HCT116 (cell line): ENCODE data around the gene GCAT. TPM values are rescaled to one million over a fixed set of nuclear protein-coding genes. Genes with fewer than 3 reads are reported as not detected.

Experiments
- ATAC-seq: fragments of 200-7000 bp; cut with Tn5 transposase; 2 replicates; pipeline ENCODE4 v1.9.1; 2020; ENCODE audit warnings: mild to moderate bottlenecking, moderate library complexity
- BruUV-seq: library from RNA; stranded (reverse); fragments of 400-500 nt; replicated peaks from 2 replicates; lab custom pipeline; 2021; lab: Mats Ljungman, UMichigan
- CTCF ChIA-PET: fragments of 300-600 bp; sonication (Branson Sonifier 250); formaldehyde crosslinking; loops from one replicate; lab custom pipeline; 2021; ENCODE audit warnings: antibody characterized with exemption; lab: Charles Lee
- POLR2A ChIA-PET: fragments of 300-600, 350-600 bp; sonication (Branson Sonifier 250); formaldehyde crosslinking; loops from one replicate; lab custom pipeline; 2021; ENCODE audit warnings: antibody characterized with exemption; lab: Charles Lee
- RAD21 ChIA-PET, 2 experiments: fragments of 300-600 bp; sonication (Branson Sonifier 250); formaldehyde crosslinking; loops; one replicate each; lab custom pipeline; 2023; ENCODE audit warnings: low total read pairs in 2 of 2; ENCODE audit not compliant: uncharacterized antibody in 2 of 2, unreplicated experiment in 2 of 2, low non-redundant PET in 1 of 2; lab: Charles Lee
- DNase-seq: peaks from one replicate; pipeline ENCODE4 v3.0.0-alpha.2; 2010; ENCODE audit warnings: low read depth, low spot score
- H2AFZ ChIP-seq: fragments of 200-600 bp; shearing (Covaris generic), sonication (generic); 2 replicates; pipeline ENCODE4 v1.6.1; 2017; ENCODE audit warnings: low read depth, mixed run types, mixed read lengths, antibody characterized with exemption, low read length; ENCODE audit not compliant: poor library complexity, severe bottlenecking
- H3K27ac ChIP-seq: 2 replicates; pipeline ENCODE4 v1.5.1; 2012; ENCODE audit warnings: low read depth, low read length
- H3K27me3 ChIP-seq: fragments of 200-600 bp; sonication (generic); 2 replicates; pipeline ENCODE4 v1.6.1; 2016; ENCODE audit warnings: mixed run types, low read length, mixed read lengths; ENCODE audit not compliant: insufficient read depth
- H3K36me3 ChIP-seq, 2 experiments: fragments of 200-500 bp in 1 of 2; fragments of 200-600 bp in 1 of 2; sonication (Bioruptor generic) in 1 of 2; sonication (generic) in 1 of 2; 2 replicates each; pipeline versions ENCODE4 v1.5.1 to v1.6.1; 2014 to 2016; ENCODE audit warnings: low read length in 2 of 2, inconsistent platforms in 1 of 2, mixed read lengths in 1 of 2, mixed run types in 1 of 2; ENCODE audit not compliant: insufficient read depth in 2 of 2, control insufficient read depth in 1 of 2
- H3K4me1 ChIP-seq, 2 experiments: fragments of 200-600 bp in 1 of 2; sonication (generic) in 1 of 2; 2 replicates each; pipeline versions ENCODE4 v1.5.1 to v1.6.1; 2012 to 2017; ENCODE audit warnings: low read length in 2 of 2, inconsistent platforms in 1 of 2, mild to moderate bottlenecking in 1 of 2, mixed read lengths in 1 of 2, mixed run types in 1 of 2, moderate library complexity in 1 of 2; ENCODE audit not compliant: insufficient read depth in 2 of 2, control insufficient read depth in 1 of 2
- H3K4me2 ChIP-seq: fragments of 200-600 bp; sonication (generic); 2 replicates; pipeline ENCODE4 v1.6.1; 2017; ENCODE audit warnings: mixed run types, low read length, mixed read lengths
- H3K4me3 ChIP-seq, 2 experiments: fragments of 200-600 bp in 1 of 2; sonication (generic) in 1 of 2; replicated peaks in 1 of 2; 2 replicates each; pipeline ENCODE4 v1.5.1; 2011 to 2016; ENCODE audit warnings: low read length in 2 of 2, control low read depth in 1 of 2, low read depth in 1 of 2, mild to moderate bottlenecking in 1 of 2, mixed read lengths in 1 of 2, mixed run types in 1 of 2
- H3K79me2 ChIP-seq: fragments of 200-600 bp; sonication (generic); 2 replicates; pipeline ENCODE4 v1.6.1; 2017; ENCODE audit warnings: mild to moderate bottlenecking, mixed run types, low read length, moderate library complexity, mixed read lengths; ENCODE audit not compliant: insufficient read depth
- H3K9ac ChIP-seq: fragments of 200-600 bp; sonication (generic); 2 replicates; pipeline ENCODE4 v1.6.1; 2016; ENCODE audit warnings: low read length, mixed read lengths
- H3K9me2 ChIP-seq: fragments of 200-600 bp; sonication (generic), shearing (Covaris generic); 2 replicates; pipeline ENCODE4 v1.6.1; 2017; ENCODE audit warnings: mixed run types, mild to moderate bottlenecking, moderate library complexity; ENCODE audit not compliant: insufficient read depth
- H3K9me3 ChIP-seq, 2 experiments: fragments of 200-500 bp in 1 of 2; fragments of 200-600 bp in 1 of 2; sonication (Bioruptor generic) in 1 of 2; sonication (generic) in 1 of 2; 2 replicates each; pipeline ENCODE4 v1.6.1; 2014 to 2017; ENCODE audit warnings: low read length in 2 of 2, mixed read lengths in 2 of 2, inconsistent platforms in 1 of 2, low read depth in 1 of 2, mild to moderate bottlenecking in 1 of 2, mixed run types in 1 of 2, moderate library complexity in 1 of 2; ENCODE audit not compliant: control insufficient read depth in 1 of 2, insufficient read depth in 1 of 2
- H4K20me1 ChIP-seq: fragments of 200-600 bp; sonication (generic), shearing (Covaris generic); 2 replicates; pipeline ENCODE4 v1.6.1; 2017; ENCODE audit warnings: mixed run types, mild to moderate bottlenecking, moderate library complexity; ENCODE audit not compliant: insufficient read depth
- CBX3 ChIP-seq: IDR thresholded peaks from 2 replicates; pipeline ENCODE4 v1.6.1; 2012; ENCODE audit warnings: low read depth
- ELF1 ChIP-seq: IDR thresholded peaks from 2 replicates; pipeline ENCODE4 v1.6.1; 2012; ENCODE audit warnings: low read depth, borderline replicate concordance
- FOSL1 ChIP-seq: IDR thresholded peaks from 2 replicates; pipeline ENCODE4 v1.6.1; 2012; ENCODE audit warnings: low read depth
- JUND ChIP-seq: IDR thresholded peaks from 2 replicates; pipeline ENCODE4 v1.6.1; 2012
- POLR2A ChIP-seq: IDR thresholded peaks from 2 replicates; pipeline ENCODE4 v1.7.0; 2011; ENCODE audit warnings: borderline replicate concordance; ENCODE audit not compliant: insufficient read depth, insufficient read length; ENCODE audit errors: extremely low read depth
- POLR2AphosphoS5 ChIP-seq: IDR thresholded peaks from 2 replicates; pipeline ENCODE4 v1.6.1; 2011; ENCODE audit warnings: mild to moderate bottlenecking, low read depth, low read length, moderate library complexity
- REST ChIP-seq: IDR thresholded peaks from 2 replicates; pipeline ENCODE4 v1.6.1; 2012; ENCODE audit warnings: low read depth
- SIN3A ChIP-seq: IDR thresholded peaks from 2 replicates; pipeline ENCODE4 v1.6.1; 2012; ENCODE audit warnings: low read depth
- SP1 ChIP-seq: IDR thresholded peaks from 2 replicates; pipeline ENCODE4 v1.6.1; 2012; ENCODE audit warnings: low read depth
- TCF7L2 ChIP-seq: IDR thresholded peaks from 2 replicates; pipeline ENCODE4 v1.7.0; 2011; ENCODE audit warnings: borderline replicate concordance, inconsistent platforms; ENCODE audit not compliant: insufficient read depth, insufficient read length; ENCODE audit errors: extremely low read depth
- YY1 ChIP-seq: IDR thresholded peaks from 2 replicates; pipeline ENCODE4 v1.6.1; 2011; ENCODE audit warnings: low read length, low read depth, moderate library complexity, mild to moderate bottlenecking; ENCODE audit not compliant: insufficient replicate concordance; ENCODE audit errors: extremely low read depth
- ZFX ChIP-seq: fragments of 450-650 bp; IDR thresholded peaks from 2 replicates; pipeline ENCODE4 v1.6.1; 2017
- ZNF274 ChIP-seq: fragments of 200-500 bp; sonication (Bioruptor generic); IDR thresholded peaks from 2 replicates; pipeline ENCODE4 v1.6.1; 2014; ENCODE audit warnings: mild to moderate bottlenecking, low read depth, low read length, inconsistent platforms
- intact Hi-C: fragments of 100-400 bp; cut with micrococcal nuclease; formaldehyde crosslinking; loops from 2 replicates; pipeline ENCODE4 v1.10.0; 2022
- total RNA-seq: library from RNA; stranded (reverse); gene quantifications from one replicate; pipeline ENCODE4 v1.2.1, GENCODE V29; 2021; ENCODE audit not compliant: unreplicated experiment
- TF ChIP-seq, protein P1 (sequence below), 3 experiments: fragments of 200-600 bp in 1 of 3; sonication (generic) in 1 of 3; IDR thresholded peaks in 2 of 3; conservative IDR thresholded peaks in 1 of 3; 2 replicates each; pipeline ENCODE4 v1.5.1; 2012 to 2017; ENCODE audit warnings: low read depth in 2 of 3, low read length in 2 of 3, antibody characterized with exemption in 1 of 3, borderline replicate concordance in 1 of 3, control low read depth in 1 of 3, mild to moderate bottlenecking in 1 of 3, mixed read lengths in 1 of 3, mixed run types in 1 of 3, moderate library complexity in 1 of 3; ENCODE audit not compliant: insufficient read depth in 1 of 3
- TF ChIP-seq, protein P2 (sequence below): IDR thresholded peaks from 2 replicates; pipeline ENCODE4 v1.6.1; 2011; ENCODE audit warnings: mild to moderate bottlenecking, low read length, moderate library complexity; ENCODE audit not compliant: insufficient replicate concordance; ENCODE audit errors: extremely low read depth
- TF ChIP-seq, protein P3 (sequence below): IDR thresholded peaks from 2 replicates; pipeline ENCODE4 v1.6.1; 2012

Gene GCAT
- total RNA-seq, 1 experiment from 2014 or later: 88.7 TPM

DNA sequence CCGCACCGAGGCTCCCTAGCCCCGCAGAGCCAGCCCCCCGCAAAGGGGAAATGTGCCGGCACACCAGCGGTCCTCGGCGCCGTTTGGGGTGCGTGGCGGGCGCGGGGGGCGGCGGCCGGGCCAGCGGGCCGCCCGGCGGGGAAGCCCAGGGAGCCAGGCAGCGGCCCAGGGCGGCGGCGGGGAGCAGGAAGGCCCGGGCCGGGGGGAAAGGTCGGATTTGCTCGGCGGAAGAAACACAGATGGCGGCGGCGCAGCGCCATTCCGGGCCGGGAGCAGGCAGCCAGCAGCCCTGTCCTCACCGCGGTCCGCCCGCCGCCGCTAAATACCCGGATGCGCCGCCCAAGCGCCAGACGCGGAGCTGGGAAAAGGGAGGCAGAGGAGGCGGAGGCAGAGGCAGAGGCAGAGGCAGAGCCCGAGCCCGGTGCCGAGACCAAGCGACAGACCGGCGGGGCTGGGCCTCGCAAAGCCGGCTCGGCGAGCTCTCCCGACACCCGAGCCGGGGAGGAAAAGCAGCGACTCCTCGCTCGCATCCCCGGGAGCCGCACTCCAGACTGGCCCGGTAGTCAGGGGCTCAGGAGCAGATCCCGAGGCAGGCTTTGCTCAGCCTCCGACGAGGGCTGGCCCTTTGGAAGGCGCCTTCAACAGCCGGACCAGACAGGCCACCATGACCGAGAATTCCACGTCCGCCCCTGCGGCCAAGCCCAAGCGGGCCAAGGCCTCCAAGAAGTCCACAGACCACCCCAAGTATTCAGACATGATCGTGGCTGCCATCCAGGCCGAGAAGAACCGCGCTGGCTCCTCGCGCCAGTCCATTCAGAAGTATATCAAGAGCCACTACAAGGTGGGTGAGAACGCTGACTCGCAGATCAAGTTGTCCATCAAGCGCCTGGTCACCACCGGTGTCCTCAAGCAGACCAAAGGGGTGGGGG, 2.6 kb upstream of the GCAT start:
- H3K27me3 ChIP-seq: no peaks in the 10 kb centered on the region
- ATAC-seq (peak; percentile 35), DNase-seq (peak; percentile 67)
- no peak overlapping the region for H2AFZ ChIP-seq
- no TSS peak for BruUV-seq
- no peaks in the 10 kb centered on the region for H3K9me3 ChIP-seq
- ChIA-PET RAD21 (no interaction called here), POLR2A (interaction anchor here (1.0 to 4.3 kb wide), 15 partner anchors 10 to 197 kb away, joined by 3 to 38 read pairs (median 7); partner anchors contain the start of genes ANKRD54, GGA1, LGALS1 and PDXP), CTCF (interaction anchor here (1.5 kb wide), 1 partner anchor 22 kb away, joined by 6 read pairs; no protein-coding TSS in a partner anchor)
- peak overlapping the region; percentile 87 for H3K27ac ChIP-seq
- H3K9ac ChIP-seq: peak overlapping the region; percentile 98
- H3K79me2 ChIP-seq: peaks cover 45% of the 10 kb centered on the region
- intact Hi-C loops: loop anchor here (5.0 kb wide), 1 partner anchor 198 kb away; the partner anchor contains the start of gene GGA1
- H3K36me3 ChIP-seq: no peaks in the 10 kb centered on the region
- H3K4me2 ChIP-seq: peak overlapping the region; percentile 91
- peaks cover 18 to 69% of the 10 kb centered on the region in 2 experiments; a peak in 3 of 4 replicates for H3K4me1 ChIP-seq
- TF ChIP-seq TCF7L2 (peak; percentile 39), POLR2AphosphoS5 (peak; percentile 98), JUND (peak; percentile 61), ELF1 (no peak), CBX3 (peak; percentile 76; the same call in 1 of the 2 replicates), ZNF274 (no peak), REST (no peak), POLR2A (peak; percentile 94), SIN3A (peak; percentile 100), FOSL1 (no peak), SP1 (peak; percentile 76), YY1 (peak; percentile 83), ZFX (peak; percentile 61; the same call in 1 of the 2 replicates)
- TF ChIP-seq, protein P1, sequence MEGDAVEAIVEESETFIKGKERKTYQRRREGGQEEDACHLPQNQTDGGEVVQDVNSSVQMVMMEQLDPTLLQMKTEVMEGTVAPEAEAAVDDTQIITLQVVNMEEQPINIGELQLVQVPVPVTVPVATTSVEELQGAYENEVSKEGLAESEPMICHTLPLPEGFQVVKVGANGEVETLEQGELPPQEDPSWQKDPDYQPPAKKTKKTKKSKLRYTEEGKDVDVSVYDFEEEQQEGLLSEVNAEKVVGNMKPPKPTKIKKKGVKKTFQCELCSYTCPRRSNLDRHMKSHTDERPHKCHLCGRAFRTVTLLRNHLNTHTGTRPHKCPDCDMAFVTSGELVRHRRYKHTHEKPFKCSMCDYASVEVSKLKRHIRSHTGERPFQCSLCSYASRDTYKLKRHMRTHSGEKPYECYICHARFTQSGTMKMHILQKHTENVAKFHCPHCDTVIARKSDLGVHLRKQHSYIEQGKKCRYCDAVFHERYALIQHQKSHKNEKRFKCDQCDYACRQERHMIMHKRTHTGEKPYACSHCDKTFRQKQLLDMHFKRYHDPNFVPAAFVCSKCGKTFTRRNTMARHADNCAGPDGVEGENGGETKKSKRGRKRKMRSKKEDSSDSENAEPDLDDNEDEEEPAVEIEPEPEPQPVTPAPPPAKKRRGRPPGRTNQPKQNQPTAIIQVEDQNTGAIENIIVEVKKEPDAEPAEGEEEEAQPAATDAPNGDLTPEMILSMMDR (IDR thresholded peaks at IDR 0.05 in 2 of 3, conservative IDR thresholded peaks at IDR 0.05 in 1 of 3; ENCODE audit: borderline replicate concordance in 1 of 3, insufficient read depth in 1 of 3, low read depth in 2 of 3, low read length in 2 of 3): no peak
- TF ChIP-seq, protein P2, sequence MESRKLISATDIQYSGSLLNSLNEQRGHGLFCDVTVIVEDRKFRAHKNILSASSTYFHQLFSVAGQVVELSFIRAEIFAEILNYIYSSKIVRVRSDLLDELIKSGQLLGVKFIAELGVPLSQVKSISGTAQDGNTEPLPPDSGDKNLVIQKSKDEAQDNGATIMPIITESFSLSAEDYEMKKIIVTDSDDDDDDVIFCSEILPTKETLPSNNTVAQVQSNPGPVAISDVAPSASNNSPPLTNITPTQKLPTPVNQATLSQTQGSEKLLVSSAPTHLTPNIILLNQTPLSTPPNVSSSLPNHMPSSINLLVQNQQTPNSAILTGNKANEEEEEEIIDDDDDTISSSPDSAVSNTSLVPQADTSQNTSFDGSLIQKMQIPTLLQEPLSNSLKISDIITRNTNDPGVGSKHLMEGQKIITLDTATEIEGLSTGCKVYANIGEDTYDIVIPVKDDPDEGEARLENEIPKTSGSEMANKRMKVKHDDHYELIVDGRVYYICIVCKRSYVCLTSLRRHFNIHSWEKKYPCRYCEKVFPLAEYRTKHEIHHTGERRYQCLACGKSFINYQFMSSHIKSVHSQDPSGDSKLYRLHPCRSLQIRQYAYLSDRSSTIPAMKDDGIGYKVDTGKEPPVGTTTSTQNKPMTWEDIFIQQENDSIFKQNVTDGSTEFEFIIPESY: peak; percentile 78
- TF ChIP-seq, protein P3, sequence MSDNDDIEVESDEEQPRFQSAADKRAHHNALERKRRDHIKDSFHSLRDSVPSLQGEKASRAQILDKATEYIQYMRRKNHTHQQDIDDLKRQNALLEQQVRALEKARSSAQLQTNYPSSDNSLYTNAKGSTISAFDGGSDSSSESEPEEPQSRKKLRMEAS: peak; percentile 72
- no peaks in the 10 kb centered on the region for H3K9me2 ChIP-seq
- no peaks in the 10 kb centered on the region for H4K20me1 ChIP-seq
- peak overlapping the region; percentile 80 to 95 for H3K4me3 ChIP-seq
